H9 (cell line): ENCODE measurements around the gene AMT. TPM values are rescaled to one million over a fixed set of nuclear protein-coding genes. Genes with fewer than 3 reads are reported as not detected.
A peak's percentile ranks its signal among the peaks of the same experiment; 100 is the strongest.

ENCODE experiments used
- DNase-seq: peaks from one replicate; pipeline ENCODE4 v3.0.0-alpha.2; 2017
- H2AFZ ChIP-seq: one replicate; pipeline ENCODE4 v1.6.1; 2013; ENCODE audit warnings: mild to moderate bottlenecking, low read length, control low read depth, moderate library complexity
- H2AK5ac ChIP-seq: 2 replicates; pipeline ENCODE4 v1.6.1; 2013; ENCODE audit warnings: low read length, control low read depth, mixed read lengths; ENCODE audit not compliant: insufficient read length
- H2BK120ac ChIP-seq: one replicate; pipeline ENCODE4 v1.6.1; 2013; ENCODE audit warnings: low read depth, mild to moderate bottlenecking, low read length, control low read depth, inconsistent platforms; ENCODE audit not compliant: poor library complexity, severe bottlenecking
- H2BK12ac ChIP-seq: 2 replicates; pipeline ENCODE4 v1.6.1; 2013; ENCODE audit warnings: low read length, control low read depth, mixed read lengths, low read depth; ENCODE audit not compliant: insufficient read length
- H2BK15ac ChIP-seq: 2 replicates; pipeline ENCODE4 v1.6.1; 2013; ENCODE audit warnings: low read depth, low read length, control low read depth
- H2BK20ac ChIP-seq: one replicate; pipeline ENCODE4 v1.6.1; 2013; ENCODE audit warnings: low read depth, mild to moderate bottlenecking, low read length, control low read depth, inconsistent platforms; ENCODE audit not compliant: poor library complexity, severe bottlenecking
- H2BK5ac ChIP-seq: 2 replicates; pipeline ENCODE4 v1.6.1; 2013; ENCODE audit warnings: low read length, control low read depth, mixed read lengths; ENCODE audit not compliant: insufficient read length
- H3K14ac ChIP-seq: 2 replicates; pipeline ENCODE4 v1.6.1; 2013; ENCODE audit warnings: low read length, control low read depth; ENCODE audit not compliant: insufficient read depth
- H3K18ac ChIP-seq: 2 replicates; pipeline ENCODE4 v1.6.1; 2013; ENCODE audit warnings: low read depth, mild to moderate bottlenecking, mixed read lengths, low read length, control low read depth; ENCODE audit not compliant: insufficient read length
- H3K23ac ChIP-seq: 2 replicates; pipeline ENCODE4 v1.6.1; 2013; ENCODE audit warnings: low read length, control low read depth, mixed read lengths, low read depth; ENCODE audit not compliant: insufficient read length
- H3K23me2 ChIP-seq: 2 replicates; pipeline ENCODE4 v1.6.1; 2013; ENCODE audit warnings: low read depth, mild to moderate bottlenecking, mixed read lengths, low read length, control low read depth; ENCODE audit not compliant: insufficient read length, poor library complexity, severe bottlenecking
- H3K27ac ChIP-seq: 2 replicates; pipeline ENCODE4 v1.5.1; 2013; ENCODE audit warnings: low read length, control low read depth, mixed read lengths, low read depth; ENCODE audit not compliant: insufficient read length
- H3K27me3 ChIP-seq: 2 replicates; pipeline ENCODE4 v1.6.1; 2013; ENCODE audit warnings: low read length, control low read depth, inconsistent platforms; ENCODE audit not compliant: insufficient read depth
- H3K4ac ChIP-seq: 2 replicates; pipeline ENCODE4 v1.6.1; 2013; ENCODE audit warnings: low read depth, mild to moderate bottlenecking, control low read depth, inconsistent platforms, low read length, moderate library complexity
- H3K4me1 ChIP-seq: 2 replicates; pipeline ENCODE4 v1.6.1; 2013; ENCODE audit warnings: low read length, control low read depth, inconsistent platforms; ENCODE audit not compliant: insufficient read depth
- H3K4me2 ChIP-seq: 2 replicates; pipeline ENCODE4 v1.6.1; 2013; ENCODE audit warnings: low read length, control low read depth, mixed read lengths; ENCODE audit not compliant: insufficient read length, insufficient read depth
- H3K56ac ChIP-seq: 2 replicates; pipeline ENCODE4 v1.6.1; 2013; ENCODE audit warnings: low read depth, mild to moderate bottlenecking, mixed read lengths, low read length, control low read depth; ENCODE audit not compliant: insufficient read length
- H3K79me1 ChIP-seq: 2 replicates; pipeline ENCODE4 v1.6.1; 2013; ENCODE audit warnings: low read depth, mild to moderate bottlenecking, moderate library complexity, low read length, control low read depth, inconsistent platforms; ENCODE audit not compliant: insufficient read depth, poor library complexity, severe bottlenecking
- H3K79me2 ChIP-seq: 2 replicates; pipeline ENCODE4 v1.6.1; 2013; ENCODE audit warnings: low read length, control low read depth, inconsistent platforms; ENCODE audit not compliant: insufficient read depth
- H3K9ac ChIP-seq: 2 replicates; pipeline ENCODE4 v1.6.1; 2013; ENCODE audit warnings: low read length, control low read depth, mixed read lengths; ENCODE audit not compliant: insufficient read length; ENCODE audit errors: extremely low read depth
- H3K9me3 ChIP-seq: one replicate; pipeline ENCODE4 v1.6.1; 2013; ENCODE audit warnings: low read depth, low read length, inconsistent platforms; ENCODE audit not compliant: control insufficient read depth
- H3T11ph ChIP-seq: one replicate; pipeline ENCODE4 v1.6.1; 2013; ENCODE audit warnings: mild to moderate bottlenecking, low read length, control low read depth, inconsistent platforms
- H4K20me1 ChIP-seq: one replicate; pipeline ENCODE4 v1.6.1; 2013; ENCODE audit not compliant: control insufficient read depth, insufficient read length, insufficient read depth
- H4K5ac ChIP-seq: 2 replicates; pipeline ENCODE4 v1.6.1; 2013; ENCODE audit warnings: low read depth, mild to moderate bottlenecking, mixed read lengths, low read length, control low read depth; ENCODE audit not compliant: insufficient read length
- H4K8ac ChIP-seq: replicated peaks from 2 replicates; pipeline ENCODE4 v1.6.1; 2013; ENCODE audit warnings: low read length, control low read depth, mixed read lengths, low read depth; ENCODE audit not compliant: insufficient read length
- H4K91ac ChIP-seq: 2 replicates; pipeline ENCODE4 v1.6.1; 2013; ENCODE audit warnings: low read depth, mild to moderate bottlenecking, moderate library complexity, mixed read lengths, low read length, control low read depth; ENCODE audit not compliant: insufficient read length
- H3K27ac Mint-ChIP-seq, 3 experiments: 2 replicates in 2 of 3; 3 replicates in 1 of 3; pipeline ENCODE4 v1.8.0; 2020 to 2021; ENCODE audit warnings: mixed read lengths in 3 of 3, mild to moderate bottlenecking in 1 of 3, moderate library complexity in 1 of 3
- H3K27me3 Mint-ChIP-seq: 2 replicates; pipeline ENCODE4 v1.8.0; 2021; ENCODE audit warnings: low read depth, mild to moderate bottlenecking, moderate library complexity, mixed read lengths
- H3K36me3 Mint-ChIP-seq, 3 experiments: 2 replicates in 2 of 3; 3 replicates in 1 of 3; pipeline ENCODE4 v1.8.0; 2020 to 2021; ENCODE audit warnings: low read depth in 3 of 3, mixed read lengths in 3 of 3; ENCODE audit not compliant: insufficient read depth in 1 of 3
- H3K4me1 Mint-ChIP-seq, 2 experiments: 2 replicates each; pipeline ENCODE4 v1.8.0; 2020; ENCODE audit warnings: mixed read lengths in 2 of 2
- H3K4me3 Mint-ChIP-seq, 2 experiments: 2 replicates in 1 of 2; 3 replicates in 1 of 2; pipeline ENCODE4 v1.8.0; 2020 to 2021; ENCODE audit warnings: mild to moderate bottlenecking in 2 of 2, mixed read lengths in 2 of 2, moderate library complexity in 1 of 2
- H3K9me3 Mint-ChIP-seq, 2 experiments: 2 replicates in 1 of 2; 3 replicates in 1 of 2; pipeline ENCODE4 v1.8.0; 2020; ENCODE audit warnings: mild to moderate bottlenecking in 2 of 2, mixed read lengths in 2 of 2, moderate library complexity in 1 of 2
- WGBS: extraction: QIAGEN DNeasy Blood & Tissue Kit; methylation state at CpG from one replicate; pipeline ENCODE4 v1.1.7; 2013; ENCODE audit warnings: missing lambda C conversion rate, low lambda C conversion rate, mixed read lengths; ENCODE audit not compliant: insufficient read length; ENCODE audit errors: extremely low coverage; 5-methylcytosine and 5-hydroxymethylcytosine counted together
- total RNA-seq: library from RNA; stranded (reverse); gene quantifications from 2 replicates; pipeline ENCODE4 v1.2.1, GENCODE V29; 2021
- TF ChIP-seq, protein P1 (sequence below): fragments of 200-600 bp; sonication (generic); conservative IDR thresholded peaks from 3 replicates; pipeline ENCODE4 v1.8.0; 2021; ENCODE audit warnings: antibody characterized with exemption, mild to moderate bottlenecking

Gene AMT
- total RNA-seq, 1 experiment from 2014 or later, result 41.2 TPM

GRCh38 chr3:49414753-49415152 lies 7.5 kb downstream of the AMT start:
- H3K23me2 ChIP-seq, result peaks cover 4% of the 10 kb centered on the region
- no peak for DNase-seq
- no peaks in the 10 kb centered on the region for H3K27me3 Mint-ChIP-seq
- no peak overlapping the region for H3K27ac ChIP-seq
- no peak overlapping the region for H3K14ac ChIP-seq
- H3K56ac ChIP-seq, result no peak overlapping the region
- TF ChIP-seq, protein P1, sequence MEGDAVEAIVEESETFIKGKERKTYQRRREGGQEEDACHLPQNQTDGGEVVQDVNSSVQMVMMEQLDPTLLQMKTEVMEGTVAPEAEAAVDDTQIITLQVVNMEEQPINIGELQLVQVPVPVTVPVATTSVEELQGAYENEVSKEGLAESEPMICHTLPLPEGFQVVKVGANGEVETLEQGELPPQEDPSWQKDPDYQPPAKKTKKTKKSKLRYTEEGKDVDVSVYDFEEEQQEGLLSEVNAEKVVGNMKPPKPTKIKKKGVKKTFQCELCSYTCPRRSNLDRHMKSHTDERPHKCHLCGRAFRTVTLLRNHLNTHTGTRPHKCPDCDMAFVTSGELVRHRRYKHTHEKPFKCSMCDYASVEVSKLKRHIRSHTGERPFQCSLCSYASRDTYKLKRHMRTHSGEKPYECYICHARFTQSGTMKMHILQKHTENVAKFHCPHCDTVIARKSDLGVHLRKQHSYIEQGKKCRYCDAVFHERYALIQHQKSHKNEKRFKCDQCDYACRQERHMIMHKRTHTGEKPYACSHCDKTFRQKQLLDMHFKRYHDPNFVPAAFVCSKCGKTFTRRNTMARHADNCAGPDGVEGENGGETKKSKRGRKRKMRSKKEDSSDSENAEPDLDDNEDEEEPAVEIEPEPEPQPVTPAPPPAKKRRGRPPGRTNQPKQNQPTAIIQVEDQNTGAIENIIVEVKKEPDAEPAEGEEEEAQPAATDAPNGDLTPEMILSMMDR, result no peak
- no peaks in the 10 kb centered on the region; the same call in 1 of the 2 replicates for H3K4me1 ChIP-seq
- H2BK15ac ChIP-seq, result no peak overlapping the region
- WGBS, result no CpG with 5 or more reads among the region's 2 CpGs
- H3K36me3 Mint-ChIP-seq, result peaks cover 10 to 39% (median 26%) of the 10 kb centered on the region in 3 experiments; a peak in 5 of 7 replicates
- no peak overlapping the region for H3K27ac Mint-ChIP-seq
- no peak overlapping the region for H3K23ac ChIP-seq
- H3K4me2 ChIP-seq, result no peak overlapping the region
- no peak overlapping the region for H2BK5ac ChIP-seq
- H3K9ac ChIP-seq, result no peak overlapping the region
- H2BK120ac ChIP-seq, result no peak overlapping the region
- H3K18ac ChIP-seq, result no peak overlapping the region
- H4K8ac ChIP-seq, result no peak overlapping the region
- H3K9me3 ChIP-seq, result no peaks in the 10 kb centered on the region
- H3K4me3 Mint-ChIP-seq, result peak overlapping the region in 1 of 2 experiments; percentile 26; a peak in 1 of 5 replicates
- no peaks in the 10 kb centered on the region for H3K27me3 ChIP-seq
- peaks cover 34 to 35% of the 10 kb centered on the region in 2 experiments for H3K4me1 Mint-ChIP-seq
- H3T11ph ChIP-seq, result no peak overlapping the region
- no peak overlapping the region for H2BK12ac ChIP-seq
- H2AFZ ChIP-seq, result no peak overlapping the region
- no peak overlapping the region for H2AK5ac ChIP-seq
- peaks cover 15% of the 10 kb centered on the region; the same call in 1 of the 2 replicates for H3K79me2 ChIP-seq
- no peak overlapping the region for H4K91ac ChIP-seq
- H4K5ac ChIP-seq, result no peak overlapping the region
- H4K20me1 ChIP-seq, result no peaks in the 10 kb centered on the region
- H3K4ac ChIP-seq, result no peak overlapping the region
- no peaks in the 10 kb centered on the region for H3K79me1 ChIP-seq
- no peak overlapping the region for H2BK20ac ChIP-seq
- H3K9me3 Mint-ChIP-seq, result no peaks in the 10 kb centered on the region; a peak in 2 of 5 replicates
